HG03521 (cell line): ENCODE measurements around the gene PCED1B.

Experiments
- ATAC-seq: cut with Tn5 transposase; IDR thresholded peaks from one replicate; pipeline ENCODE4 v1.9.1; 2021; ENCODE audit warnings: mild to moderate bottlenecking, moderate library complexity; ENCODE audit not compliant: unreplicated experiment

PCED1B gene

DNA sequence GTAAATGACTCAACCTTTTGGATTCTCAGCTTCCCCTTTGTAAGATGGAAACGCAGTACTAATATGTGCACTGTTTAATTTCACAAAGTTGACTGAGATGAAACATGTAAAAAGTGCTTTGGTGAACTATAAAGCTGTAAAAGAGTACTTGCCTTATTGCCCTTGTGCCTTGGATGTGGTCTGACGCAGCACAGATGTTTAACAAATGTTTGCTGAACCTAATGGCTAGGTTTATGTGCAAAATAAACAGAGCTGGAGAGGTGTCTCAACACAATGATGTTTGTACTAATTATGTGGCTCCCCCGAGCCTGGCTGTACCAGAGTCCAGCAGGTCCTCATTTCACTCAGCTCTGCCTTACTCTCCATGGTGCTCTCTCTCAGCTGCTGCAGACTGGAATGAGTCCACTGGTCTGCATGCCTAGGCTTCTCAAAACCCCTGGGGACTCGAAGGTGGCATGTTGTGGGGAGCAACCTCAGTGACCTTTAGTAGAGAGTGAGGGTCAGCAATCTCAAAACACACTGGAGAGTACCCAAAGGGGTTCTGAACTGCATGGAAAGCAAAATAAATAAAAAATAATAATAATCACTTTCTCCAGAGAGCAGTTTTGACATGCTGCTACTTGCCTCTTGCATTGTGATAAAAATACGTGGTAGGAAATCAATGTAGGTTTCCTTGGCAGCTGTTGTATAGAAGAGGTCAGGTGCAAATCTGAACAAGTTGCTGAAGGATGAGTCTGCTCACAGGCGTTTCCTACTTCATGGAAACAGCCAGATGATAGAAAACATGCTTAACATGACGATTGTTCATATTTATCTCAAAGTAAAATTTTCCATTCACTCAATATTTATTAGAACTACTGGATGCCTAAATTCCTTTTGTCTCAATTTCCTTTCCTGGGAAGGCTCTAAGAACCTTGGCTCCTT is 8.9 kb downstream of the PCED1B start:
- no peak for ATAC-seq

DNA sequence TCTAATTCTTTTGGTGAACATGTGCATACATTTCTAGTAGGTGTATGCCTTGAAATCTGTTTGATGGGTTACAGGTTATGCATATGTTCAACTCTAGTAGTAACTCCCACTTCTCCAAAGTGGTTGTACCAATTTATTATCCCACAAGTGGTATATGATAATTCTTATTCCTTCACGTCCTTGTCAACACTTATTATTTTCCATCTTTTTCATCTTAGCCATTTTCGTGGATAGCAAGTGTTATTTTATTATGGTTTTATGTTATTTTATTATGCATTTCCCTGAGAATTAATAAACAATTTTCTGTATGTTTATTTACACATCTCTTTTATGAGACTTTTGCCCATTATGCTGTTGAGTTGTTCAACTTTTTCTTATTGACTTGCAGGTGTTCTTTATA is 11.6 kb downstream of the PCED1B start:
- ATAC-seq = no peak

DNA sequence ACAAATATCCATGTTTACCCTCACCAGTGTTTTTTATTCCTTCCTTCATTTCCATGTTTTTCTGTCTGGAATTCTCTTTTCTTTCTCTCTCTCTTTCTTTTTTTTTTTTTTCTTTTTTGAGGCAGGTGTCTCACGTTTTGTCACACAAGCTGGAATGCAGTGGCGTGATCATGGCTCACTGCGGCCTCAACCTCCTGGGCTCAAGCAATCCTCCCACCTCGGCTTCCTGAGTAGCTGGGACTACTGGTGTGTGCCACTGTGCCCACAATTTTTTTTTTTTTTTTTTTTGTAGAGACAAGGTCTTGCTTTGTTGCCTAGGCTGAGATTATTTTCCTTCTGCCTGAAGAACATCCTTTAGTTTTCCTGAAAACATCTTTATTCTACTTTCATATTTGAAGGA is 15.4 kb downstream of the PCED1B start:
- ATAC-seq = no peak

DNA sequence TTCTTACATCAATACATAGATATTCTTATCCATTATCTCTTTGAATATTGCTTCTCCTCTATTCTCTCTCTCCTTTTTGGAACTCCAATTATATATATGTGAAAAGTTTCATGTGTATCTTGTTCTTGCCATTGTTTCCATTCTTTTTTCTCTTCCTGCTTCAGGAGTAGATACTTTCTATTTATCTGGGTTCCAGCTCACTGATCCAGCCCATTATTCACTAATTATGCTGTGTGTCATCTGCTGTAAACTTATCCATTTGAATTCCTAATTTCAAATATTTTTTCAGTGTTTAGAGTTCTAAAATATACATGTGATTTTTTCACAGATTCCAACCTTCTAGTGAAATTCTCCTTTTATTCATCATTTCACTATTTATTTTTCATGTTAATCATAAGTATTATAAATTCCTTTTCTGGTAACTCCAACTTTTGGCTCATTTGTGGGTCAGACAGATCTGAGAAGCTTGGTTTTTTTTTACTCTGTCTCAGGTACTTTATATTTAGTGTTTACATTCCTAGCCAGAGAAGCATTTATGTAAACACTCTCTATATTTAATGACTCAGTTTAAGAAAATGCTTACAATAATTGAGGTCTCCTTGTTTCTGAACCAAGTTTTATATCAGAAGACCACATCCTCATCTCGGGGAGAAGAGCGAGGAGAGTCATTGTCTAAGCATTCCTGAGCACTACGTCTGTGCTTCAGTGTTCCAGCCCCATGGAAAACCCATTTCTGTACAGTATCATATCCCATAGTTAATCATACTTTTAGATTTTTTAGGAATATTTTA is 16.2 kb downstream of the PCED1B start:
- no peak for ATAC-seq

DNA sequence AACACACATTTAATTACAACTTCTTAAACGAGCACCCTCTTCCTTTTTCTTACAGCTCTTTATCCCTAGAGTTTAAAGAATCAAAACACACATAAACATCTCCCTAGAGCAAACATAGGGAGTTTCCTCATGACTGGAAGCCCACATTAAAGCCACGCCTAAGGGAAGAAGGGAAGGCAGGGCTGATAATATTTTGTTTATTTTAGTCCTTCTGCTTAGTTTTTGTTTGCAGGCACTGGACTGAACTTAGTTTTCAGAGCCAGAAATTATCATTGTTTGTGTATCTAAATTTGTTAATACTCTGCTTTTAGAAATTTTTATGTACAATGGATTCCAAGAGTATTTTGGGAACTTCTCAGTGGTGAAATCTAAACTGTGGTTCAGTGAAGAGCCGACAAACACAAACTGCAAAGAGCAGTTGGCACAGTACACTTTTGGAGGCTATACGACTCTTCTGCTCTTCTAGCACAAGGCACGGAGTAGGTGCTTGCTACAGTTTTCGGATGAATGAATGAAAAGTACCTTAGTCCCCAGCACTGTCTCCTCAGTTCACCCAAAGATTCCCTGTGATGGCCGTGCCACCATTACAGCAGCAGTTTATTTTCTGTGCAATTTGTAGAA is 18.0 kb downstream of the PCED1B start:
- ATAC-seq = no peak

DNA sequence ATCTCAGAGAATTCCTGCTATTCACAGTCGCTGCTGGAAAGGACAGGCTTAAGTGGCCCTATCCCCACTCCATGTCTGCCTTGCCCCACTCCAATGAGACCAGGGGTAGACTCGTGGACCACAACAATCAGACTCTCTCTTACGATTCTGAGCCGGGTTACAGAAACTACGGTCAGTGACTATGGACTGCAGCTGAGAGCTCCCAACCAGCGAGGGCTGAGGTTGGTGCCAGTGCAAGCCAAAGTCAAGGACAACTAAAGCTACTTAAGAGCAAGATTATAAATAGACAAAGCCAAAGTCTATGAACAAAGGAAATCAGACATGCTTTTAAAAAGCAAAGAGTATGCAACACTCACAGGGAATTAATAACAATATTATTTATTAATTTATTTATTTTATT is 18.7 kb downstream of the PCED1B start:
- no peak for ATAC-seq

DNA sequence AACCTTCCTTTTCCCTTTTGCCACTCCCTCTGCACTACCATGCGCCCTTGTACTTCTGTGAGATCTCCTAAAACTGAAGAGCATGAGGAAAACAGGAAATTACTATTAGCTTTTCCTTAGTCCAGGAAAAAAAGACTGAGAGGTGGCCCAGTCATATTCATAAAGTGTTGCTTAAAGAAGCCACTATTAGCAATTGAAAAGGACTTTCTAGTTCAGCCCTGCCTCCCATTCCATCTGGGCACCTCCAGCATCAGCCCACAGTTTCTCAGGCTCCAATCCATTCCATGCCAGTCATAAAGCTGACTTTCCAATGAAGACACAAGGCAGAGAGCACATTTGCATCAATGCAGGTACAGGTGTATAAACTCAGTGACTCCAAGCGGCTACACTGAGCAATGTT is 20.2 kb downstream of the PCED1B start:
- no peak for ATAC-seq

DNA sequence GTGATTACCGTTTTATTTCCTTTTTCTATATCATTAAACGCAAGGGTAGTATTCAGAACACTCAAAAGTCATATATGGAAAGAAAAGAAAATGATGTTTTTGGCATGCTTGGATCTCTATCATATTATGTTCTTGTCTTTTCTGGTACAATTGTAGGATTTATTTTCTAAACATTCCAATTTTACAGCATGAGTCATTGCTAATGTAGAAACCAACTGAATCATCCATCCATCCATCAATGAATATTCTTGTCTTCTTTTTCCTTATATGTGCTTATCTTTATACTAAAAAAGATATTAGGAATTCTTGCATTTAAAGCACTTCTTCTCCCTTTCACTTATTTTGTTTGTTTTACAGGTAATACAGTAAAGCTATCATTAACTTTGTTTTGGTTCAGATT is 20.7 kb downstream of the PCED1B start:
- ATAC-seq = no peak

DNA sequence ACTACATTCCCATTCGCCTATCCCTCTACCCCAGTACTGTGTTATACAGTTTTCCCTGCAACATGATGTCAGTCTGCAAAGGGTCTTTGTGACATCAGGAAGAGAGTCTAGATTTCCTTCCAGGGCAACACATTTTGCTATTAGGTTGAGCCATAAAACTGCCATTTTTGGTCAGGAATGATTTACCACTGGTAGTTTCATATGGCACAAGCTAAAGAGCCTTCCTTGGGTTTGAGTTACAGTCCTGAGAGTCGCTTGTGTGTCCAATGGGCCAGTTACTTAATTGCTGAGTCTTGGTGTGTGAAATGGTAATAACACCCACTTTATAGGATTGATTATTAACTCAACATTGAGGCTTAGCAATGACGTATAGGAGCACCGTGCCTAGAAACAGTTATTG is 23.0 kb downstream of the PCED1B start:
- ATAC-seq = no peak

DNA sequence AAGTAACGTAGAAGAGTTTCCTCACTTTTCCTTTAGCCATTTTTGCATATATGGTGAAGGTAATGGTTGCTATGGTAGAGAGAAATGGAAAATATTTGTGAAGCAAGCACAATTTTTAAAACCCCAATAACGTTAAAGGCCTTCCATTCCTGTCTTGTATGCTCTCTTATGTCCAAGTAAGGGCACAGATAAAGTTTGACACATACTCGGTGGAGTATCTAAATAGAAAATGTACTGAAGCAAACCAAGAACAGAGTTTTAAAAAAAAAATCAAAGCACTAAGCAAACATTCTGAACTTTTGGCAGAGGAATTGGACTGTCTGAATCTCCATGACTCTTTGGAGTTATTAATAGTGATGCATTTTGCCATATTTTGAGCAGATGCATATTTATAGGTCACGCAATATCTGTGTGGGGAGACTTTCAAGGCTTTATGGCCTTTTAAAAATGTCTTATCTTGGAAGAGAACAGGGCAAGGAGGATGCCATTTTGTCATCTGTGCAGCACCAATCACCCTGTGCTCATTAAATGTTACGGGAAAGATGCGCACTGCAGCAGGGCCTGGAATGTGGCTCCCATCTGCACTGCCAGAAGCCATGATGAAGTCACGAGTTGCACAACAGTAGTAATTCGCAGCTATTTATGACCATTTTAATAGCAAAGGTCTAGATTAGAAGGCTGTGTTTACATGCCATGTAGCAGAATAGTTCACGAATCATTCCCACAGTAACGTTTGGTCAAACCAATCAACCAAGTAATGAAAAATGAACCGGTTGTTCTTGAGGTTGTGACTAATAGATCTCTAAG is 23.6 kb downstream of the PCED1B start:
- no peak for ATAC-seq

DNA sequence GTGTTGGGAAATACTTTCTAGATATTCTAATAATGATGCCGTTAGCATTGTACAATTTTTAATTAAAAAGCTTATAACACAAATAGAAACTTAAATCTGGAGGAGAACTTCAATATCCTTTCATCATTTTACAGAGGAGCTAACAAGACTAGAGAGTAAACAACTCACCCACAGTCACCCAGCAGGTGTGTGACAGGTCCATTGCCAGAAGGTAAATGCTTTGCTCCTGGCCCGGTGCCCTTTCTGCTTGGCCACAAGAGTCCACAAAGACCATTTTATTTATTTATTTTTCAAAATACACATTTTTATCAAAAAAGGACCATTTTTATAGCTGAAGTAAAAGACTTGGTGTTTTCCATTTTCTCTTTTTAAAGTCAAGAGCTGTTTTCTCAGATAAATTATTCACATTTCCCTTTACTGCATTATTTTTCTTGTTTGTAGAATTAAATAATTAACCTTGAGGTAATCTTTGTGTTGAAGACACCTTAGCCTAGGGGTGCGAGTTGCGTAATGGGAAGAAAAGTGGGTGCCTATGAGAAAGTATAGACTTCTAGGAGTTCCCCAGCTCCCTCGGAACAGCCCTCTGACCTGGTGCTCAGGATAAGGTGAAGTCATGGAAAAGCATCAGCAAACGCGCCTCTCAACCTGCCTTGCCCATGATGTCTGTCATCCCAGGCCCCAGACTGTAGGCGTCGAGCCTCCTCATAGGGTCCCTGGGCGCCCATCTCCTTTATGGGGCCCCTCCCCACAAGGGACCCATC is 26.7 kb downstream of the PCED1B start:
- no peak for ATAC-seq

DNA sequence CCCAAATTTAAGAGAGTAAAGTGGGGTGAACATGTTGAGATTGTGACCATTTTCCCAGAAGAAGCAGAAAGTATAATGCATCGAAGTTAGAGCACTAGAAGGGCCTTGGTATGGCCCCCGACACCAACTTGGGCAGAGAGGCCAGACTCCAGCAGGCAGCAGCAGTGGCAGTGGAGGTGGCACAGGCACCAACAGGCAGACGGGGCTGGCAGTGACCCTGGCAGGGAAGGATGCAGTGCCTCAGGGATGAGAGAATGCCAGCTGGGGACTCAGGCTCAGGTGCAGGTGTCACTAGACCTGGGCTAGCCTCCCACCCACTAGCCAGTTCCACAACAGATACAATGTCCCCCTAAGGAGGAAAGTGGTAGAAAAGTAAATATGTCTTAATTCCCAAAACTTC is 28.0 kb downstream of the PCED1B start:
- ATAC-seq = no peak

DNA sequence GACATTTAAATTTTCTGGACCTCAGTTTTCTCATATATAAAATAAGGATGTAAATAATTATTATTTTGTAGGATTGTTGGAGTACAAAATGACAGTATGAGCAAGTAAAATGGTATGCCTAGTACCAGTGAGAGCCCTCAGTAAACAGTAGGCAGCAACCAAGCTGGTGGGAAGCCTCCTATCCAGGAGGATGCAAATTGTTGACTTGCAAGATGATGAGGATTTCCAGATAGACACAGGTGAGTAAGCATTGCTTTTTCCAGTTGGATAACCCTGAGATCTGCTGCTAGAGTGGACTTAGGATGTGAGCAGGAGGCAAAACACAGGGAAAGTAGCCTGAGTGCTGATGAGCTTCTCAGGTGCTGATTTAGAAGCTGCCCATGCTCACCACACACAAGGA is 28.5 kb downstream of the PCED1B start:
- ATAC-seq = no peak

DNA sequence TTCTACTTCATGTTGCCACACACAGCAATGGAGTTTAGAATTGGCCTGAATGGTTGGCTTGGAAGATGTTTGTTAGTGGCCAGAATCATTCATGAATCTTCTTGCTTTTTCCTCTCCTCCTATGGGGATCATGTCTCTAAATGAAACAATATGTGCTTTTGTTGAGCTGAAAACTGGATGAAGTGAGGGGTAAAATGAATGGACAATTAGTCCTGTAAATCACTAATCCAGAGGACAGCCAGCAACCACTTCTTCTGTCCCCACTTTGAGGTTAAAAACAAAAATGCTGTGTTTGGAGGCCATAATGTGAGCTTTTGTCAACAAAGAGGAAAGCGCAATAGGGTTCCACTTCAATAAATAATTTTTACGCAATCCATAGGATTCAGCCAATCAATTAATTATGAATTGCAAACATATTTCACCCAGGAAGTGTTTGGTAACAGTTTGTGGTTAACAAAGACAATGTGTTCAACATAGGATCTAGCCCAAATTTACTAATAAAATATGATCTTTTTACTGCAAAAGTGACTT is 30.7 kb downstream of the PCED1B start:
- ATAC-seq = no peak

DNA sequence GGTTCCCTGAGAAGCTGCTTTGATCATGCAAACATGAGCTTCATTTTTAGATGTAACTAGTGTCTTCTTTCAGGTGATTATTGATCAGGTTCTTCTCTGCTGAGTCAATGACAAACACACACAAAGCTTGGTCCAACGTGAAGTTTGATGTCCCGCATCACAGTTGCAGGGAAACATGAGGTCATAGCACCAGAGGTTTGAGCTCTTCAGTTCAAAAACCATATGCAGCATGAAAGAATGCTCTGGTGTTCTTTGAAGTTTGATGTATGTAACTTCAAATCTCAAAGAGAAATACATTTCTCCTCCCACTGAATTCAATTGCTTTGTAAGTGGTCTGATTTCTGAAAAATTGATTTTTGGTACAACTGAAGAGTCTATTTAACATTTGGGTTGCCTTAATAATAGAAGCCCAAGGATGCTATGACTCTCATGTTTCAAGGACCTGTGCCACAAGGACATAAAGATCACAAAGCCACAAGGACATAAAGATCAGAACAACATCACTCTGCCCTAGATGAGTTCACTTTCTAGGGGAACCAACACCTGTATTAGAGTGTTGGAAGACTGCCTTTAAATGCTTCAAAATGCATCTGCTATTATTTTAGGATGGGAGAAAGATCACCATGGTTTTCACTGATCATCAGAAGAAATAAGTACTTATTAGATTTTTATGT is 31.4 kb downstream of the PCED1B start:
- ATAC-seq = no peak

DNA sequence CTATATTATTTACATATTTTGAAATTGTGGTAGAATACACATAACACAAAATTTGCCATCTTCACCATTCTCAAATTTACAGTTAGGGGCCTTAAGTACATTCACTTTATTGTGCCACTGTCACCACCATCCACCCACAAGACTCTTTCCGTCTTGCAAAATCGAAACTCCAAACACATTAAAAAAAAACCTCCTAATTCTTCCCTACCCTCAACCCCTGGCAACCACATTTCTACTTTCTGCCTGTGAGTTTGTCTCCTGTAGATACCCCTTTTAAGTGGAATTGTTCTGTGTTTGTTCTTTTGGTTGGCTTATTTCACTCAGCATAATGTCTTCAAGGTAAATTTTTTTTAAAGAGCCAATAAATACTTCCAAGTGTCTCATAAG is 32.0 kb downstream of the PCED1B start:
- ATAC-seq = no peak

DNA sequence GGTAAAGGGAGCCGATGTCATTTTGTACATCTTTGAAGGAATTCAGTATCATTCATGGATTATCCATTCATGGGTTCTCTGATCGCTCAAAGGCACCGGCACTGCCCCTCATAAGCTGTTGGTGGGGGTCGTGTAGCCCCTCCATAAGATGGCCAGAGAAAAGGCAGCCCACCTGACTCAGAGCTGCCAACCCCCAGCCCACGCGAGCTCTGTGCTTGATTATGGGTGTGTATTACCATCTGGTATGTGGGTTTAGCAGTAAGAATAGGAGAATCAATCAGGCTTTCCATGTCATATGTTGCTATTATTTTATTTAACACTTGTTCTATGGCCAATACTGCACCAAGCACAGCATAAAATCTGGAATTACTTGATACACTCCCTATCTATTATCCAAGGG is 32.4 kb downstream of the PCED1B start:
- no peak for ATAC-seq

DNA sequence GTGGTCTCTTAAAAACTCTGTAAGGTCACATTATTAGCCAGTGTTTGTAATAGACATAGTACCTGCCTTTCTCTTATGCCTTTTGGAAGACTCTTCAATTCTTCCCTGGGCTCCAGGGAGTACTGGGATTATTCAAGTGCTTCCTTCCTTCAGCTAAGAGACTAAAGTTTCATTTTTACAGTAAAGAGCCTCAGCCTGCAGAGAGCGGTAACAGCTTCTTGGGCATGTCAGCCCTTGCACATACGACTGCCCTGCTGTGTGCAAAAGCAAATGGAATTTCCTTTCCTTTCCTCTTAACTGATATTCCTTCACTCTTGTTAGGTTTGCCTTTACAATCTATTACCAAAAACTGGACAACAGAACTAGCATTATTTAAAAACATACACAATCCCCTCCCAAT is 33.3 kb downstream of the PCED1B start:
- no peak for ATAC-seq

DNA sequence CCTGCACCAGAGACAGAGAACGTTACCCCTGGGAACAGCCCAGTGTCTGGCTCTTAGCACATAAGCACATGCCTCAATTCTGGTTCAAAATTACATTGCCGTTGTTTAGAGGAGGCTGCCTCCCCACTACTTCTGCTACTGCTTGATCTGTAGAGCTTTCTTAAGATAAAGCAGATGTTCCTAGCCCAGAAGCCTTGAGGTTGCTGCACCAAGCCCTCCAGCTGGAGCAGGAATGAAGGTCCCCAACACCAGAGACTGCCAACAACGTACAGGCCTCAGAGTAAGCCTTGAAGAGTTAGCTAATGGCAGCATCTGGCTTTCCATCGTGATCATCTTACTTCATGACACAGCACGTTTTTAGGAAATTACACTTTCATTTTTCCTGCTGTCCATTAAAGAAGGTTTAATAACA is 35.1 kb downstream of the PCED1B start:
- ATAC-seq = no peak
